GM18502 (cell line): ENCODE measurements around the gene FAM20C.
"Not testable (repeated sequence)": the region's sequence is repeated elsewhere in the genome, so short reads cannot be mapped to it uniquely, and the experiment has no call there.

Experiments
- ATAC-seq: cut with Tn5 transposase; IDR thresholded peaks from one replicate; pipeline ENCODE4 v1.9.1; 2021; ENCODE audit warnings: mild to moderate bottlenecking; ENCODE audit not compliant: unreplicated experiment, poor library complexity

Gene FAM20C

DNA sequence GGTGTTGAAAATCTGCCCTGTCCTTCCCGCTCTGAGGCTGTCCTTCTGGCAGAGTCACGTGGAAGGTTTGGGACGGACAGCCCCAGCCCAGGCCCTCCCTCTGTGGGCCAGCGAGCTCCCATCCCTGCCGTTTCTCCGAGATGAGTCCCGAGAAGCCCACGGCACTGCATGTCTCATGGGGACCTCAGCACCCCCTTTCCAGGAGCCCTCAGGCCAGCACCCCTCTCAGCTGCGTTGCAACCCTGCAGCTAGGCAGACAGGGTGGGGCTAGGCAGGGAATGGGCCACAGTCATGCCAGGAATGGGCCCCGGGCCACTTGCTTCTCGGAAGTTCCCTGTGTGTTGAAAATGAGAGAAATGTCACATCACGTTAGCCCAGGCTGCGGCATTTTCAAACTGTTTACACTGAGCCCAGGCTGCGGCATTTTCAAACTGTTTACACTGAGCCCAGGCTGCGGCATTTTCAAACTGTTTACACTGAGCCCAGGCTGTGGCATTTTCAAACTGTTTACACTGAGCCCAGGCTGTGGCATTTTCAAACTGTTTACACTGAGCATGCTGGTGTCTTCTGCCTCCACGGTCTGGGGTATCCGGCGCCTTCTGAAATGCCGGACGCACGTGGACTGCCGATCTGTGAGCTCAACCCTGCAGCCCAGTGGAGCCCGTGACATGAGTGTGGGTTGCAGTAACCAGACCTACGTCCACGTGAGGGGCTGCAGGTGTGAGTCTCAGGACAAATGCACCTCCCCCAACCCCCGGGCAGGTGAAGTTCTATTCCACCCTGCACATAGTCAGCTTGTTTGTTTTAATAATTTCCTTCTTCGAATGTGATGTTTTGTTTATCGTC lies 42.6 kb downstream of the FAM20C start:
- no peak for ATAC-seq

DNA sequence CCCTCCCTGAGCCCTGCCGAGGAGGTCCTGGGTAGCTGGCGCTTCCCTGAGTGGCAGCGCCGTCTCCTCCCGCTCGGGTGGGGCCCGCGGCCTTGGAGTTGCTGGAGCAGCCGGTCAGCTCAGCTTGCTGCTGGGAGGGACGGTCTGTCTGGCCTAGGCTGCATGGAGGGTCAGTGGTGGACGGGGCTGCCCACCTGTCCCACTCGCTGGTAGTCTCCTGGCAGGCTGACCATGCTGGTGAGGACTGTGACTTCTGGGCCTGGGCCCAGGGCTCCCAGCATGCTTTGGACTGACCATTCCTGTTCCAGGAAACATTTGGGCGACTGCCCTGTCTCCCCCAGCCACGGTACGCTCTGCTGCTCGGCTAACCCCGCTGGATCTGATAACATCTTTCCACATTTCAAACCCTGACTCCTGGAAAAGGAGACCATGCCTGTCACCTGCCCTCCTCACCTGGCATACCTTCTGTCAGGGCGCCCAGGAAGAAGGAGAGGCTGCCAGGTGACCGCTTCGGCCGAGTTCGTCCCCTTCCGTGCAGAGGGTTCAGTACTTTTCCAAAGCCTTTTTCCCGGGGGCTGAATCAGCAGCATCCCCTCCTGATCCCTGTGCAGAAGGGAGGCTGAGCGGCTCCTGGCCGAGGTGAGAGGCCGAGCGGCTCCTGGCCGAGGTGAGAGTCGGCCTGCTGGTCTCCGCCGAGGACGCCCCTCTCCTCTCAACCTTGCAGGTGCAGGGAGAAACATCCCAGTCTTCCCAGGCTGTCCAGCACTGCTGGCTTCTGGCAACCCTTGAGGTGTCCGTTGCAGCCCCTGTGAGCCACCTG lies 43.4 kb downstream of the FAM20C start:
- no peak for ATAC-seq

DNA sequence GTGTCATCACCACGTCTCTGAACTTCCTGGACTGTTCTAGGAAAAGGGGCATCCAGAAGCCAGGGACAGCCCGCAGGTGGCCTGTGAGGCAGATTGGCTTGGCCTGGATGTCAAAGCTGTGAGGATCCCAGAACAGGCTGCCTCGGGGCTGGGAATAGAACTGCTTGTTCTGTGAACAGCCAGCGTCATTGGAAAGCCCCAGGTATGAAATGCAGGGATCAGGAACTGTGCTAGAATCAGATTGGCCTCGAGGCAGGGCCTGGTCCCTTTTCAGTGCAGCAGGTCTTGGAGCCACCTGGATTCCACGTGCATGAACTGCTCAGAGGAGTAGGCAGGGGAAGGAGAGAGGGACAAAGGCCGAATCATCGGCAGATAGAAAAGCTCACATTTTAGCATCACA lies 44.6 kb downstream of the FAM20C start:
- ATAC-seq, result no peak

DNA sequence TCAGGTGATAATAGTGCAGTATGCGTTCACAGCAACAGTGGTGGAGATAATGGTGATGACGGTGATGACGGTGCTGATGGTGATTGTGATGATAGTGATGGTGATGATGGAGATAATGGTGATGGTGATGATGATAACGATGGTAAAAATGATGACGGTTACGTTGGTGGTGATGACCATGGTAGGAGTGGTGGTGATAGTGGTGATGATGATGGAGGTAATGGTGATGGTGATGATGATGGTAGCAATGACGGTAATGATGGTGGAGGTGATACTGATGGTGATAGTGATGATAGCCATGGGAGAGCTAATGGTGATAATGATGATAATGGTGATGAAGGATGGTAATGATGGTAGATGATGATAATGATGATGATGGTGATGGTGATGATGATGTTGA lies 45.0 kb downstream of the FAM20C start:
- ATAC-seq, result no peak

DNA sequence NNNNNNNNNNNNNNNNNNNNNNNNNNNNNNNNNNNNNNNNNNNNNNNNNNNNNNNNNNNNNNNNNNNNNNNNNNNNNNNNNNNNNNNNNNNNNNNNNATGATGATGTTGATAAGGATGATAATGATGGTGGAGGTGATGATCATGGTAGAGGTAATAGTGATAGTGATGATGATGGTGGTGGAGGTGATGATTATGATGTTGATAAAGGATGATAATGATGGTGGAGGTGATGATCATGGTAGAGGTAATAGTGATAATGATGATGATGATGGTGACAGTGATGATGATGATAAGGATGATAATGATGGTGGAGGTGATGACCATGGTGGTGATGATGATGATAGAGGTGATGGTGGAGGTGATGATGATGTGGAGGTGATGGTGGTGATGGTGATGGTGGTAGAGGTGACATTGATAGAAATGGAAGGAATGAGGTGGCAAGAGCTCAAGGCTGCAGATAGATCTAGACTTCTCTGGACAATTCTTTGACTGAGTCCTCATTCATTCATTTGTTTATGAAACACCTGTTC lies 47.8 kb downstream of the FAM20C start:
- ATAC-seq, result no peak

DNA sequence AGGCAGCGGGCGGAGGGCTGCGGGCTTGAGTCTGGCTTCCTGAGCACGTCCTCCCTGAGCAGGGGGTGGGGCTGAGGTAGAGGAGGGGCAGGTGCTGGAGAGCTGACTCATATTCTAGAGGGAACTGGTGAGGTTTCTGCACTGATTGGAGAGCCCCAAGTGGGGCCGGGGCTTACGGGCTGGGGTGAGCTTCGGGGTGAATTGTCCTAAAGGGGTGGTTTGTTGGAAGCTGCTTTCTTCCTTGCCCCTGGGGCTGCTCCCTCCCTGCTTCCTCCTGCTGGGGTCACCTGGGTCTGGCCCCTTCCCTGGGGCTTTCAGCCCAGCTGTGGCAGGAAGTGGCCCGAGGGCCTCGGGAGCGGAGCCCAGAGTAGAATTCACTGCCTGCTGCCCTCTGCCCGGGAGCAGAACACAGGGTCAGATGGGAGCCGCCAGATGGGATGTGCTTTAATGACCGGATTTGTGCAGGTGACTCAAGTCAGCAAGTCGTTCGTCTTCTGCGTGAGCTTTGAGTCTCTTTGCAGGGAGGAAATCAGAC lies 48.6 kb downstream of the FAM20C start:
- no peak for ATAC-seq

DNA sequence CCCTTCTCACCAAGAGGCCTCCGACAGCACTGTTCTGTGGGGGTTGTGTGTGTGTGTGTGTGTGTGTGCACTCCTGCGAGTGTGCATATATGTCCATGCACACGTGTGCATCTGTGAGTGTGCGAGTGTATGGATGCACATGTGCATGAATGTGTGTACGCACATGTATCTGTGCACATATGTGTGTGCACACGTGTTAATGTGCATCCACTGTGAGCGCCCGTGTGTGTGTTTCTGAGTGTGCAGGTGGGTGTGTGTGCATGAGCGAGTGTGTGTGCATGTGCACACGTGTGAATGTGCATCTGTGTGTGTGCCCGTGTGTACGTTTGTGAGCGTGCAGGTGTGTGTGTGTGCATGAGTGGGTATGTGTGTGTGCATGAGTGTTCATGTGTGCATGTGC lies 49.1 kb downstream of the FAM20C start:
- ATAC-seq, result no peak

DNA sequence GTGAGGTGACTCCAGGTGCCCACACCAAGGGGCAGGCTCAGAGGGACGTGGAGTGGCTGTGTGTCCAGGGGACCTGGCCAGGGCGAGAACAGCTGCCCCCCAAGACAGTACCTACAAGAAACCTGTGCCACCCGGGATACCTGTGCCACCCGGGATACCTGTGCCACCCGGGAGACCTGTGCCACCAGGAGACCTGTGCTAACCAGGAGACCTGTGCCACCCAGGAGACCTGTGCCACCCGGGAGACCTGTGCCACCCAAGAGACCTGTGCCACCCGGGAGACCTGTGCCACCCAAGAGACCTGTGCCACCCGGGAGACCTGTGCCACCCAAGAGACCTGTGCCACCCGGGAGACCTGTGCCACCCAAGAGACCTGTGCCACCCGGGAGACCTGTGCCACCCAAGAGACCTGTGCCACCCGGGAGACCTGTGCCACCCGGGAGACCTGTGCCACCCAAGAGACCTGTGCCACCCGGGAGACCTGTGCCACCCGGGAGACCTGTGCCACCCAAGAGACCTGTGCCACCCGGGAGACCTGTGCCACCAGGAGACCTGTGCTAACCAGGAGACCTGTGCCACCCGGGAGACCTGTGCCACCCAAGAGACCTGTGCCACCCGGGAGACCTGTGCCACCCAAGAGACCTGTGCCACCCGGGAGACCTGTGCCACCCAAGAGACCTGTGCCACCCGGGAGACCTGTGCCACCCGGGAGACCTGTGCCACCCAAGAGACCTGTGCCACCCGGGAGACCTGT lies 50.6 kb downstream of the FAM20C start:
- ATAC-seq, result not testable (repeated sequence)

DNA sequence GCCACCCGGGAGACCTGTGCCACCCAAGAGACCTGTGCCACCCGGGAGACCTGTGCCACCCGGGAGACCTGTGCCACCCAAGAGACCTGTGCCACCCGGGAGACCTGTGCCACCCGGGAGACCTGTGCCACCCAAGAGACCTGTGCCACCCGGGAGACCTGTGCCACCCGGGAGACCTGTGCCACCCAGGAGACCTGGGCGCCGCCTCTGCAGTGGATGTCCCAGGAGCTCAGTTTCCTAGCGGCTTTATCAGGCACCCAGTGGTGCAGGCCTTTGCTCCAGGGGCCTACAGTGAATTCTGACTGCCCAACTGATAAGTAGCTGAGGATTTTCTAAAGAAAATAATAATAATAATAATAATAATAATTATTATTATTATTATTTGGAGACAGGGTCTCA lies 51.2 kb downstream of the FAM20C start:
- not testable (repeated sequence) for ATAC-seq

DNA sequence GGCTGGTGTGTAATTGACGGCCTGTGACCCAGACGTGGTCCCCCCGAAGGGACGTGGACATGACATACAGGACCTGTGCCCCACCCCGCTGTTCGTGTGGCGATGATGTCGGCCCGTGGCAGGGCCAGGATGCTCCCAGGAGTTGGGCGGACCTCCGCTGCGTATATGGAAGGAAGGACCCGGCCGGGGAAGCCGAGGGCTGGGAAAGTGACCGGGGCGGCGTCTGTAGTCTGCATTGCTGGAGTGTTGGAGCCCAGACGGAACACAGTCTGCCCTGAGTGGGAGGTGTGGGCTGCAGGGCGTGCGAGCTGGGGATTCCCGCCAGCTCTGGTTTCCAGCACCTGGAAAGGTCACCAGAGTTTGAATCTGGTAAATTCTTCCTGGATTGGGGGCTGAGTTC lies 52.6 kb downstream of the FAM20C start:
- no peak for ATAC-seq

DNA sequence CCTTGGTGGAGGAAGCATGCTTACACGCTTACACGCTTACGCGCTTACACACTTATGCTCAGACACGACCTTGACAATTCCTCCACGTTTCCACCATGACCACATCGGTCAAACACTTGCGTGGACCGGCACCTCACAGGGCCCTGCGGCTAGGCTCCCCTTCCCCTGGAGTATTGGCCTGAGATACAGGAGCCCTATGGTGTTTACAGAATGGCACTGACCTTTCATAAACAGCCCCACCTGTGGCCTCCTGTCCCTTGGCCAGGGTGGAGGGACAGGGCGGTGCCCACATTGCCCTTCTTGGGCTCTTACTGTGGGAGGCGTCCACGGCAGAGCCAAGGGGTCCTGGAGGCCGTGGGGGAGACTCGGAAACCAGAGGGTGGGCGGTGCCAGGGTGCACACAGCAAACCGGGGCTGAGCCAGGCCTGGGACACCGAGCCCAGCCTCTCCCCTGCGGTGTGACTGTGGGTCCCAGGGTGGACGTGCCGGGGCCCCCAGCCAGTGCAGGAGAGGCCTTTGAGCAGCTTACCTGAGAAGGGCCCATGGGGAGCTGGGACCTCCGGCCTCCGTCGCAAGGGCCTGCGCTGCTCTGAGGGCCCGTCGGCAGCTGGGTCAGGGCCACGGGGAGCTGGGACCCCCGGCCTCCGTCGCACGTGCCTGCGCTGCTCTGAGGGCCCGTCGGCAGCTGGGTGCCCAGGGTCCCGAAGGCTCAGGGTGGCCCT lies 53.4 kb downstream of the FAM20C start:
- no peak for ATAC-seq

DNA sequence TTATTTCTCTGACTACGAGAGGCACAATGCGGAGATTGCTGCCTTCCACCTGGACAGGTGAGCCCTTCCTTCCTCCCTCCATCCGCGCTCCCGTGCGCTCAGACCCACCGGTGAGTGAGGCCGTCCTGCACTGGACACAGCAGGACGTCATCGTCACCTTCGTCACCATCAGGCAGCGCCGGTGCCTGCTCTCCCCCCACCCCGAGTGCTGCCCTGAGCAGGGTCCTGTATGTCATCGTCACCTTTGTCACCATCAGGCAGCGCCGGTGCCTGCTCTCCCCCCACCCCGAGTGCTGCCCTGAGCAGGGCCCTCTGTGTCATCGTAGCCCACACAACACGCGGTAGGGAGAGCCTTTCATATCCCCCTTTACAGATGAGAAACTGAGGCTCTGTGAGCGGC lies 54.1 kb downstream of the FAM20C start:
- no peak for ATAC-seq

DNA sequence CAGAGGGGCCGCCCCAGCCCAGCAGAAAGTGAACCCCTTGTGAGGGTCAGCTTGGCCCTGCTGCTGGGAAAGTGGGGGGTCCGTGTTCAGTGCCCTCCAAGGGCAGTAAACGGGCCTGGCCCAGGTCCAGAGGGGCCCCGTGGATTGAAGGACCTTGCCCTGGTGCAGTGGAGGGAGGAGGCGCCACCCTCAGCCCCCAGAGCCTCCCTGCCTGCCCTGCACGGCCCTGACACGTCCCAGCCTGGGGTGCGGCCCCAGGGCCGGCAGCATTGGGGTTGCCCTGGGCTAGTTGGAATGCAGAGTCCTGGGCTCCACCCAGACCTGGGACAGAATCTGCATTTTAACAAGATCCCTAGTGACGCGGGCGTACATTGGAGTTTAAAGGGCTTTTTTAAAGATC lies 54.8 kb downstream of the FAM20C start:
- no peak for ATAC-seq

DNA sequence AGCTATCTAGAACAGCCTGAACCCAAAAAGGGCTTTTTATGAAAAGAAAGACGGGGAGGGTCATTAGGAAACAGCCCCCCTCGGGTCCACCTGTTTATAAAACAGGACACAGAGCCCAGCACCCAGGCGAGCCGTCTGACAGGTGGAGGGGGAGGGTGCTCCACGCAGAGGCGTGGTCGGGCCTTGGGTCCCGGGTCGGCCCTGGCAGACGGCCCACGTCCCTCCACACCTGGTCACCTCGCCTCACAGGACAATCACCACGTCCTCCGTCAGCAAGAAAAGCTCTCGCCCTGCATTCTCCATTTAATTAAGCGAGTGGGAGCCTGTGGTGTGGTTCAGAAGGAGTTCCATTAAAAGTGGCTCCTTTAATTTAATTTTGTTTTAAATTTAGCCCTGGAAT lies 55.3 kb downstream of the FAM20C start:
- no peak for ATAC-seq

DNA sequence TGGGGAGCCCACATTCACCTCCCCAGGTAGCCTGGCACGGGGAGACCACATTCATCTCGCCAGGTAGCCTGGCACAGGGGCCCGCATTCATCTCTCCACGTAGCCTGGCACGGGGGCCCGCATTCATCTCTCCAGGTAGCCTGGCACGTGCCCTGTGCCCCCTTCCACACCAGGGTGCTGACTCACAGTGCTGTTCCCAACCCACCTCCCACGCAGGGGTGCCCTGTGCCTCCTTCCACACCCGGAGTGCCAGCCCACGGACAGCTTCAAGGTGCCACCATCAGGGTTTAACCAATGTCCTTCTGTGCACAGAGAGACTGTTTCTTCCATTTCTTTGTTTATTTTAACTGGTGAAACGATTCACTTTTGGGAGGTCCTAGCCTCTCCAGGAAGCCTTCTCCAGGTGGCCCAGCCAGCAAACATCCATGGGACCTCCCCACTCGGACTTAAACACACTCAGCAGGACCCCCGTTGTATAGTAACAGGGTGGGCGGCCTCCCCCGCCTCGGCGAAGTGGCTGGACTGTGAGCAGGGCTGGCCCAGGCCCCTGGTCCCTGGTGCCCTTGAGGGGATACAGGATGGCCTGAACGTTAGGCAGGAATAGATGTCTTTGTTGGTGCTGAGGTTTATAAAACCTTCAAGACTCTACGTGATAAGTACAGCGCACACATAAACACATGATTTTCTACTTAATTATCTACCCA lies 56.5 kb downstream of the FAM20C start:
- ATAC-seq, result no peak

DNA sequence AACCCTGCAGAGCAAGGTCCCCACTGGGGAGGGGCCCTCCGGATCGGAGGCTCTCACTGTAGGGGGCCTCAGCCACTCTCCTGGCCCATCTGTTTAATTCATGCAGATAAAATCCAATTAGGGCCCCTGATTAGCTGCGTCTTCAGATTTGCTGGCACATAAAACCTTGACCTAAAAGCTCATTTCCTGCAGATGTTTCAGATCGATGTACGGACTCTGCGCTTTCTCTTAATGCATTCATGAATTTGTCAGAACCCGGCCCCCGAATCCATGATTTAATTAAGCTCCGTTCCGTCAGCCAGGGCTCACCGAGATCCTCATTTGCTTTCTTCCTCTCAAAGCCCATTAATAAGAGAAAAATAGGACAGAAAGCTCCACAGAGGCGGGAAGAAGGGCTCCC lies 57.6 kb downstream of the FAM20C start:
- no peak for ATAC-seq

DNA sequence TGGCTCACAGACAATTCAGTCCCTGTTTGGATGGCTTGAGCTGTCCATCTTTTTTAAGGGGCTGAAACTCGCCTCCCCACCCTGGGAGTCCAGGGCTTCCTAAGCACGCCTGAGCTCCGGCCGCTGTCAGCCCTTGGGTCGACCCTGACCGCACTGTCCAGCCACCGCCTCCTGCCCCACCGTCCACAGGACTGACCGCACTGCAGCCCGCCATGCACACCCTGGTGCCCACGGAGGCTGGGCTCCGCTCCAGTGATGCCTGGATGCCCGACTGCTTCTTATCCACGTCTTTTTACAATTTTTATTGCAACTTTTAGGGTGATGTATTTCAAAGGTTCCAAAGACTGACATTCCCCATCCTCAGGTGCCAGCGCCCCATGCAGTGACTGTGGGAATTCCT lies 58.2 kb downstream of the FAM20C start:
- ATAC-seq, result no peak

DNA sequence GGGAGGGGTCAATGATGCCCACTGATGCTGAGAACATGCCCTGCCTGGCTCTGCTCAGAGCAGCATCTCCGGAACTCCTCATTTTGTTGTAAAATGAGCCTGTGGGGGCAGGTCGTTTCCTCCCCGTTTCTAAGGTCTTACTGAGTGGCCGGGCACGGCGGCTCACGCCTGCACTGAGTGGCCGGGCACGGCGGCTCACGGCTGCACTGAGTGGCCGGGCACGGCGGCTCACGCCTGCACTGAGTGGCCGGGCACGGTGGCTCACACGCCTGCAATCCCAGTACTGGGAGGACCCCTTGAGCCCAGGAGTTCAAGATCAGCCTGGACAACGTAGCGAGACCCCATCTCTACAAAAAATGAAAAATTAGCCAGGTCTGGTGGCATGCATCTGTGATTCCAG lies 58.6 kb downstream of the FAM20C start:
- ATAC-seq, result no peak

DNA sequence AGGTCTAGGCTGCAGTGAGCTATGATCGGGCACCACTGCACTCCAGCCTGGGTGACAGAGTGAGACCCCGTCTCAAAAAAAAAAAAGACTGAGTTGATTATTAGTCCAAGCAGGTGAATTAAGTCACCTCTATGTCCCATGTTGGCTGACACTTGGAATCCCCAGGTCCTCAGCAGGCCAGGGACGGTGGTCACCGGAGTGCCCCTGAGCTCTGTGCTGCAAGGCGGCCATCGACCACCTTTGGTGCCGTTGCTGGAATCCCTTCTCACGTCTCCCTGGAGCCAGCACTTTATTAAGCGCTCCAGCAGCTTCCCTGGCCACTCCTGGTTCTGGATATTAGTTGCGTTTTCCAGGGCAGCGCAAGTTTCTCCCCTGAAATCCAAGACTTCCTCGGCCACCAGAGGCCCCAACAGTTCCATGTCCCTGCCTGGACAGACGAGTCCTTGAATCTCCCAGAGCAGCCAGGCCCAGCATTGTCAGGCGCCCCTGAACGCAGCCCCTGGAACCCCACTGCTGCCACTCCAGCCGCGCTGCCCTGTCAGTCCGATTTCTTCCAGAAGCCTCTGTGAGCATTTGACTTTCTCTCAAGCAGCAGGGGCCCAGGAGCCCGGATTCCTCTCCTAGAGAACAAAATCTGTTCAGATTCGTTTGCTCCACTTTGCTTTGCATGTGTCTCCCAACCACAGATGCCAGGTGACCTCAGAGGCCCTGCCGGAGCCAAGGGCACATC lies 59.2 kb downstream of the FAM20C start:
- ATAC-seq, result no peak
